Measurements from ENCODE around the gene CAMSAP1. TPM values are rescaled to one million over a fixed set of nuclear protein-coding genes. Genes with fewer than 3 reads are reported as not detected.

Gene CAMSAP1
- total RNA-seq, 1 experiment from 2014 or later = 52.7 TPM

DNA sequence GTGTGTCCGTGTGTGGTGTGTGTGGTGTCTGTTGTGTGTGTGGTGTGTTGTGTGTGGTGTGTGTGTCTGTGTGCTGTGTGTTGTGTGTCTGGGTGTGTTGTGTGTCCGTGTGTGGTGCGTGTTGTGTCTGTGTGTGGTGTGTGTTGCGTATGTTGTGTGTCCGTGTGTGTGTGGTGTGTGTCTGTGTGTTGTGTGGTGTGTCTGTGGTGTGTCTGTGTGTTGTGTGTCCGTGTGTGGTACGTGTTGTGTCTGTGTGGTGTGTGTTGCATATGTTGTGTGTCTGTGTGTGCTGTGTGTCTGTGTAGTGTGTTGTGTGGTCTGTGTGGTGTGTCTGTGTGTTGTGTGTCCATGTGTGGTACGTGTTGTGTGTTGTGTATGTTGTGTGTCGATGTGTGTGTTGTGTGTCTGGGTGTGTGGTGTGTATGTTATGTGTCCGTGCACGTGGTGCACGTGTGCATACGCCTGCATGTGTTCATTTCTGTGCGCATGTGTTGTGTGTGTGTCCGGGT, 133.1 kb downstream of the CAMSAP1 start:
- Histone ChIP-seq H2AK5ac (ENCODE audit: insufficient read length, low read length) (no peak overlapping the region), H3K27me3 (ENCODE audit: insufficient read depth, low read length) (no peaks in the 10 kb centered on the region), H3K23me2 (ENCODE audit: insufficient read length, low read depth, low read length, poor library complexity, severe bottlenecking) (no peaks in the 10 kb centered on the region), H3K56ac (ENCODE audit: insufficient read length, low read depth, low read length) (no peak overlapping the region), H3K9me3 (ENCODE audit: control insufficient read depth, low read depth, low read length) (no peaks in the 10 kb centered on the region), H3K14ac (ENCODE audit: insufficient read depth, low read length) (no peak overlapping the region), H2AFZ (ENCODE audit: low read length) (no peak overlapping the region), H4K91ac (ENCODE audit: insufficient read length, low read depth, low read length) (no peak overlapping the region), H3K4ac (ENCODE audit: low read depth, low read length) (no peak overlapping the region), H2BK20ac (ENCODE audit: low read depth, low read length, poor library complexity, severe bottlenecking) (no peak overlapping the region), H3K4me2 (ENCODE audit: insufficient read depth, insufficient read length, low read length) (no peak overlapping the region), H2BK5ac (ENCODE audit: insufficient read length, low read length) (no peak overlapping the region), H2BK15ac (ENCODE audit: low read depth, low read length) (no peak overlapping the region), H2BK120ac (ENCODE audit: low read depth, low read length, poor library complexity, severe bottlenecking) (no peak overlapping the region), H3K79me2 (ENCODE audit: insufficient read depth, low read length) (no peaks in the 10 kb centered on the region), H3T11ph (ENCODE audit: low read length) (no peak overlapping the region), H3K79me1 (ENCODE audit: insufficient read depth, low read depth, low read length, poor library complexity, severe bottlenecking) (no peaks in the 10 kb centered on the region), H4K5ac (ENCODE audit: insufficient read length, low read depth, low read length) (no peak overlapping the region), H4K8ac (replicated peaks; ENCODE audit: insufficient read length, low read depth, low read length) (peak overlapping the region; percentile 1), H3K9ac (ENCODE audit: extremely low read depth, insufficient read length, low read length) (no peak overlapping the region), H3K18ac (ENCODE audit: insufficient read length, low read depth, low read length) (peak overlapping the region; percentile 0), H3K27ac (ENCODE audit: insufficient read length, low read depth, low read length) (no peak overlapping the region), H3K23ac (ENCODE audit: insufficient read length, low read depth, low read length) (no peak overlapping the region), H2BK12ac (ENCODE audit: insufficient read length, low read depth, low read length) (no peak overlapping the region), H4K20me1 (ENCODE audit: control insufficient read depth, insufficient read depth, insufficient read length) (peaks cover 2% of the 10 kb centered on the region), H3K4me1 (ENCODE audit: insufficient read depth, low read length) (no peaks in the 10 kb centered on the region)
- no peaks in the 10 kb centered on the region for H3K9me3 Mint-ChIP-seq
- no peak overlapping the region for H3K27ac Mint-ChIP-seq
- H3K27me3 Mint-ChIP-seq (ENCODE audit: low read depth) = no peaks in the 10 kb centered on the region
- no peak overlapping the region for H3K4me3 Mint-ChIP-seq
- TF ChIP-seq, protein P1, sequence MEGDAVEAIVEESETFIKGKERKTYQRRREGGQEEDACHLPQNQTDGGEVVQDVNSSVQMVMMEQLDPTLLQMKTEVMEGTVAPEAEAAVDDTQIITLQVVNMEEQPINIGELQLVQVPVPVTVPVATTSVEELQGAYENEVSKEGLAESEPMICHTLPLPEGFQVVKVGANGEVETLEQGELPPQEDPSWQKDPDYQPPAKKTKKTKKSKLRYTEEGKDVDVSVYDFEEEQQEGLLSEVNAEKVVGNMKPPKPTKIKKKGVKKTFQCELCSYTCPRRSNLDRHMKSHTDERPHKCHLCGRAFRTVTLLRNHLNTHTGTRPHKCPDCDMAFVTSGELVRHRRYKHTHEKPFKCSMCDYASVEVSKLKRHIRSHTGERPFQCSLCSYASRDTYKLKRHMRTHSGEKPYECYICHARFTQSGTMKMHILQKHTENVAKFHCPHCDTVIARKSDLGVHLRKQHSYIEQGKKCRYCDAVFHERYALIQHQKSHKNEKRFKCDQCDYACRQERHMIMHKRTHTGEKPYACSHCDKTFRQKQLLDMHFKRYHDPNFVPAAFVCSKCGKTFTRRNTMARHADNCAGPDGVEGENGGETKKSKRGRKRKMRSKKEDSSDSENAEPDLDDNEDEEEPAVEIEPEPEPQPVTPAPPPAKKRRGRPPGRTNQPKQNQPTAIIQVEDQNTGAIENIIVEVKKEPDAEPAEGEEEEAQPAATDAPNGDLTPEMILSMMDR (conservative IDR thresholded peaks at IDR 0.05) = no peak
- no peaks in the 10 kb centered on the region for H3K4me1 Mint-ChIP-seq
- DNase-seq = no peak
- no peaks in the 10 kb centered on the region for H3K36me3 Mint-ChIP-seq (ENCODE audit: insufficient read depth in 1 of 3, low read depth in 3 of 3)
- WGBS (ENCODE audit: extremely low coverage, insufficient read length, low lambda C conversion rate) = no CpG with 5 or more reads among the region's 15 CpGs

All from H9 (cell line).